ENCODE results near the gene NAPSA.

Gene NAPSA

DNA sequence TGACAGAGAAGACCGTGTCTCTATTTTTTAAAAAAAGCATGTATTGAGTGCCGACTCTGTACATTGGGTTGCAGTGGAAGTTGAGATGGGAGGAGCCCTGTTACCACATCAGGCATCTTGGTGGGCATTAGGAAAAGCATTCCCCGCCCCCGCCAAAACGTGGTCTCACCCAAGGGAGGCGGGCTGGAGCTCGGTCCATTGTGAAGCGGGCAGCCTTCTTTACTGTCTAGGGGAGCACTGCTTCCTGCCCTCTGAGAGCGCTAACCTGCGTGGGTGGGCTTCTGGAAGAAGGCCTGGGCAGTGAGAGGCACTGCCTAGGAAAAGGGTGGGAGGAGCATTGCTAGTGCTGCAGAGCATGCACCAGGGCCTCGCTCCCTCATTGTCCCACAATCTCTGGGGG lies 14.7 kb upstream of the NAPSA start:
- peaks cover 29% of the 10 kb centered on the region for H3K36me3 ChIP-seq (replicated peaks; ENCODE audit: low read depth, low read length)
- H3K9ac ChIP-seq (ENCODE audit: low read length): no peak overlapping the region
- no peaks in the 10 kb centered on the region for H3K27me3 ChIP-seq (ENCODE audit: low read depth, low read length)
- H3K9me3 ChIP-seq (ENCODE audit: insufficient read depth, low read length): no peaks in the 10 kb centered on the region
- H3K4me1 ChIP-seq (ENCODE audit: low read length): peaks cover 10% of the 10 kb centered on the region
- H4K20me1 ChIP-seq (ENCODE audit: insufficient read depth, low read length): 0 out of 2 replicates have a peak, but pooled peaks cover 10% of the 10 kb centered on the region
- H3K79me2 ChIP-seq (ENCODE audit: low read length): peaks cover 10% of the 10 kb centered on the region
- H3K4me2 ChIP-seq (ENCODE audit: low read length): no peak overlapping the region
- H2AFZ ChIP-seq (ENCODE audit: low read depth, low read length): no peak overlapping the region
- H3K27ac ChIP-seq (ENCODE audit: low read length): no peak overlapping the region
- H3K4me3 ChIP-seq (ENCODE audit: low read length): no peak overlapping the region
- TF ChIP-seq, protein P1, sequence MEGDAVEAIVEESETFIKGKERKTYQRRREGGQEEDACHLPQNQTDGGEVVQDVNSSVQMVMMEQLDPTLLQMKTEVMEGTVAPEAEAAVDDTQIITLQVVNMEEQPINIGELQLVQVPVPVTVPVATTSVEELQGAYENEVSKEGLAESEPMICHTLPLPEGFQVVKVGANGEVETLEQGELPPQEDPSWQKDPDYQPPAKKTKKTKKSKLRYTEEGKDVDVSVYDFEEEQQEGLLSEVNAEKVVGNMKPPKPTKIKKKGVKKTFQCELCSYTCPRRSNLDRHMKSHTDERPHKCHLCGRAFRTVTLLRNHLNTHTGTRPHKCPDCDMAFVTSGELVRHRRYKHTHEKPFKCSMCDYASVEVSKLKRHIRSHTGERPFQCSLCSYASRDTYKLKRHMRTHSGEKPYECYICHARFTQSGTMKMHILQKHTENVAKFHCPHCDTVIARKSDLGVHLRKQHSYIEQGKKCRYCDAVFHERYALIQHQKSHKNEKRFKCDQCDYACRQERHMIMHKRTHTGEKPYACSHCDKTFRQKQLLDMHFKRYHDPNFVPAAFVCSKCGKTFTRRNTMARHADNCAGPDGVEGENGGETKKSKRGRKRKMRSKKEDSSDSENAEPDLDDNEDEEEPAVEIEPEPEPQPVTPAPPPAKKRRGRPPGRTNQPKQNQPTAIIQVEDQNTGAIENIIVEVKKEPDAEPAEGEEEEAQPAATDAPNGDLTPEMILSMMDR (IDR thresholded peaks at IDR 0.05; ENCODE audit: low read depth, low read length): no peak
- no peak for TF ChIP-seq EZH2phosphoT487 (IDR thresholded peaks at IDR 0.05; ENCODE audit: low read depth)

GRCh38 chr19:50379602-50380001 lies 14.2 kb upstream of the NAPSA start:
- Histone ChIP-seq H3K9ac (ENCODE audit: low read length) (no peak overlapping the region), H3K27ac (ENCODE audit: low read length) (no peak overlapping the region), H4K20me1 (ENCODE audit: insufficient read depth, low read length) (0 out of 2 replicates have a peak, but pooled peaks cover 5% of the 10 kb centered on the region), H3K4me3 (ENCODE audit: low read length) (no peak overlapping the region), H3K79me2 (ENCODE audit: low read length) (peaks cover 4% of the 10 kb centered on the region), H3K4me2 (ENCODE audit: low read length) (no peak overlapping the region), H3K36me3 (replicated peaks; ENCODE audit: low read depth, low read length) (peaks cover 29% of the 10 kb centered on the region), H3K27me3 (ENCODE audit: low read depth, low read length) (no peaks in the 10 kb centered on the region), H2AFZ (ENCODE audit: low read depth, low read length) (no peak overlapping the region), H3K4me1 (ENCODE audit: low read length) (peaks cover 8% of the 10 kb centered on the region), H3K9me3 (ENCODE audit: insufficient read depth, low read length) (no peaks in the 10 kb centered on the region)
- TF ChIP-seq, protein P1 (IDR thresholded peaks at IDR 0.05; ENCODE audit: low read depth, low read length): no peak
- no peak for TF ChIP-seq EZH2phosphoT487 (IDR thresholded peaks at IDR 0.05; ENCODE audit: low read depth)

DNA sequence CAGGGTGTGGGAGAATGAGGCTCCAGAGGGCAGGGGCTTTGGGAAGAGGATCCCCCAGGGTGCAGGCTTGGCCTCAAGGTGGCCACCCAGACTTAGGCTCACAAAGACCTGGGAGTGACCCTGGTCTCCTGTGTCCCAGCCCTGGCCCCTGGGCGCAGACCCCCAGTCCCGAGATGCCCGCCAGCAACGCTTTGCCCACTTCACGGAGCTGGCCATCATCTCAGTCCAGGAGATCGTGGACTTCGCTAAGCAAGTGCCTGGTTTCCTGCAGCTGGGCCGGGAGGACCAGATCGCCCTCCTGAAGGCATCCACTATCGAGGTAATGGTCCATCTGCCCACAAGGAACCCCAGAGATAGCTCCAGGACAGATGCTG lies 13.4 kb upstream of the NAPSA start:
- no peak overlapping the region for H3K27ac ChIP-seq (ENCODE audit: low read length)
- H3K4me2 ChIP-seq (ENCODE audit: low read length): no peak overlapping the region
- H3K9me3 ChIP-seq (ENCODE audit: insufficient read depth, low read length): no peaks in the 10 kb centered on the region
- no peaks in the 10 kb centered on the region for H3K27me3 ChIP-seq (ENCODE audit: low read depth, low read length)
- H3K4me1 ChIP-seq (ENCODE audit: low read length): peaks cover 8% of the 10 kb centered on the region
- H3K9ac ChIP-seq (ENCODE audit: low read length): no peak overlapping the region
- H3K36me3 ChIP-seq (replicated peaks; ENCODE audit: low read depth, low read length): peaks cover 29% of the 10 kb centered on the region
- H4K20me1 ChIP-seq (ENCODE audit: insufficient read depth, low read length): 0 out of 2 replicates have a peak, but pooled peaks cover 4% of the 10 kb centered on the region
- H3K4me3 ChIP-seq (ENCODE audit: low read length): no peak overlapping the region
- no peaks in the 10 kb centered on the region for H3K79me2 ChIP-seq (ENCODE audit: low read length)
- H2AFZ ChIP-seq (ENCODE audit: low read depth, low read length): no peak overlapping the region
- TF ChIP-seq EZH2phosphoT487 (IDR thresholded peaks at IDR 0.05; ENCODE audit: low read depth): no peak
- TF ChIP-seq, protein P1 (IDR thresholded peaks at IDR 0.05; ENCODE audit: low read depth, low read length): no peak

GRCh38 chr19:50378169-50378862 lies 12.9 kb upstream of the NAPSA start:
- TF ChIP-seq, protein P1 (IDR thresholded peaks at IDR 0.05; ENCODE audit: low read depth, low read length): no peak
- H2AFZ ChIP-seq (ENCODE audit: low read depth, low read length): no peak overlapping the region

More at GRCh38 chr19:50378169-50378862, 12.9 kb upstream of the NAPSA start:
- H3K4me1 ChIP-seq (ENCODE audit: low read length): peaks cover 5% of the 10 kb centered on the region
- no peak overlapping the region for H3K4me2 ChIP-seq (ENCODE audit: low read length)
- peaks cover 29% of the 10 kb centered on the region for H3K36me3 ChIP-seq (replicated peaks; ENCODE audit: low read depth, low read length)
- H3K27me3 ChIP-seq (ENCODE audit: low read depth, low read length): no peaks in the 10 kb centered on the region
- no peaks in the 10 kb centered on the region for H3K9me3 ChIP-seq (ENCODE audit: insufficient read depth, low read length)
- H3K9ac ChIP-seq (ENCODE audit: low read length): no peak overlapping the region
- no peaks in the 10 kb centered on the region for H3K79me2 ChIP-seq (ENCODE audit: low read length)
- 0 out of 2 replicates have a peak, but pooled peaks cover 4% of the 10 kb centered on the region for H4K20me1 ChIP-seq (ENCODE audit: insufficient read depth, low read length)
- H3K4me3 ChIP-seq (ENCODE audit: low read length): no peak overlapping the region
- no peak overlapping the region for H3K27ac ChIP-seq (ENCODE audit: low read length)
